Stimulated activated CD8-positive, alpha-beta memory T cell treated with anti-CD3 and anti-CD28 coated beads, Interleukin-7, amount 100 ng/mL, for 1 hour (primary cell): ENCODE measurements around the gene GSX2.
"Not testable (repeated sequence)": the region's sequence is repeated elsewhere in the genome, so short reads cannot be mapped to it uniquely, and the experiment has no call there.

Experiments used
- DNase-seq, 2 donors: peaks; one replicate each; pipeline ENCODE4 v3.0.0-alpha.2; 2020; ENCODE audit warnings: low read depth in 2 of 2

The GSX2 gene

GRCh38 chr4:54099748-54100574 is at the start of gene GSX2:
Gene GSX2, plus strand, starts transcription at chr4:54100163. Its CDS starts 182 bp downstream, at chr4:54100345.
- no peak for DNase-seq

DNA sequence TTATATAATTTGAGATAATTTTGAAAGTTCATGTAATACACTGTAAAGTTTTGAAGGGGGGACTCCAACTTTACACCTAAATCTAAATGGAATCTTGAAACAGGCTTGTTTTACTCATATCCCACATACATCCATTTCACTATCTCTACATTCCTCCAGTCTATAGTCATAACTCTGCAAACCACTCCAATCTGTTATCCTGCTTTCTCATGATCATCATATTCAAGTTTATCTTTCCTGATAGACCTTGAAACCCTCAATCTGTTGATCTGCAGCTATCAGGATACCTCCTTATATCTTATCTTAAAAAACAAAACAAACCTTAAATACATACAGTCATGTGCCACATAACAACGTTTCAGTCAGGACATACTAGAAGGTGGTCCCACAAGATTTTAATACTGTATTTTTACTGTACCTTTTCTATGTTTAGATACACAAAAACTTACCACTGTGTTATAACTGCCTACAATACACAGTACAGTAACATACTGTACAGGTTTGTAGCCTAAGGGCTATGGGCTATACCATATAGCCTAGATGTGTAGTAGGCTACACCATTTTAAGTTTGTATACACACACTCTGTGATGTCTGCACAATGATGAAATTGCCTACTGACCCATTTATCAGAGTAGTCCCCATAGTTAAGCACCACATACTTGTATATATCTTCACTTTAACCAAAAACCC is 49.6 kb upstream of the GSX2 start:
- no peak for DNase-seq

GRCh38 chr4:54053322-54053721 is 46.6 kb upstream of the GSX2 start:
- not testable (repeated sequence) for DNase-seq

- no peak for DNase-seq
Measured at GRCh38 chr4:54054501-54054900, 45.5 kb upstream of the GSX2 start.

DNA sequence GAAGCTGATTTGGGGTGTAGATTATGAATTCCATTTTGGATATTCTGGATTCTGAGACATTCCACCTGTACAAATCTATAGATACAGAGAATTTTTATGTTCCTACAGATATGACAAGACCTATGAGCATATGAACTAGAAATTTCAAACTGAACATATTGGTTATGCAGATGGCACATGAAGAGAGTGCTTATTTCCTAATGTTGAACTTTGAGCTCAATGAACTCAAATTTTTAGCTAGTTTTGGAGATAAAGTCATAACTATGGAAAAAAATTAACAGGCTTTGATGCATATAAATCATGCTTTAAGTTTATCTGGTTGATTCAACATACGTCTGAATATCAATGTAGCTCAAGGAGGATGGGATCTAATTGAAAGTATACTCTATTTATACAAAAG is 44.5 kb upstream of the GSX2 start:
- no peak for DNase-seq

DNA sequence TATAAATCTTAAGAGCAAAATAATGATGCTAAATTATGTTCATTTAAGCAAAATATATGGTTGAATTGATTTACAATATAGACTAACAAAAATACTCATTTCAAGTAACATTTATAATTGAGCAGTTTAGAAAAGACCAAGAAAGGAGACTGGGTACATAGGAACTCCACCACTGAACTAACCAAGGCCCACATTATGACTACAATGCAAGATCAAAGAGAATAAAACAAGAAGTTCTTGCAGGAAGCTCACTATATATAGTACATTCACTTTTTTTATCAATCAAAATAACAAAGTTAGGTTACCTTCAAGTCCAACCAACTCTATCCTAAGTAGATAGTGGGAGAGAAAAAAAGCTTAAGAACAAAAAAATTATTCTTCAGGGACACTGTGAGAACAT is 43.6 kb upstream of the GSX2 start:
- no peak for DNase-seq

DNA sequence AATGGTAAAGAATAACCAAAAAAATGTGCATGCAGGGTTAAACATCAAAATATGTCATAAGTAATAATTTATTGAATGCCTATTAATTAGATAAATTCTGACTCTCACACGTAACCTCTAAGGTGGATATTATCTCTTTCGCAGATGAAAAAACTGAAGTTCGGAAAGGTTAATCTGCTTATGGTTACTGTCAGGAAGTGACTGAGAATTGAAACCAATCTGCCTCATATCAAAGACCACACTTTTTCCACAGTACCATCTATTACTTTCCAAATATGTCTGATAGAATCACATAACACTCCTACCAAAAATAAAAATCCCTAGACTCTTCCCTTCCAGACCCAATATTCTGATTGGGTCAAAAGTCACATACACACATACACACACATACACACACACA is 41.8 kb upstream of the GSX2 start:
- DNase-seq = no peak

DNA sequence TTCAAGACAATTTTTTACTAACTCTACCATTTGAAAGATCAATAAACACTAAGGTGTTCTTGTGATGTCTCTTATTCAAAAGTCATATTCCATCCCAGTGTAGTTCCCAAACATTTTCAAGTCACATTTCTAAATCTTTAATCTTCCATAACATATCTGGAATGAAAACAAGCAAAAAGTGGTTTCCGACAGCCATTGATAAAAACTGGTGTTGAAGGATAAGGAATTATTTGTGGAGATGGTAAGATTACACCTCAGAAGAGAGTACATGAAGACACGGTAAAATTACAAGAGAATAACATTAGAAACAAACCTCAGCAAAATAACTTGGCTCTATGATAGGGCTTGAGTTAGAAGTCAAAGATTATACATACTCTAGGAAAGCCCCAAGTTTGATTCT is 39.8 kb upstream of the GSX2 start:
- DNase-seq = no peak

- DNase-seq = no peak
Measured at GRCh38 chr4:54061067-54061466, 38.9 kb upstream of the GSX2 start.

- no peak for DNase-seq
Measured at GRCh38 chr4:54061873-54062272, 38.1 kb upstream of the GSX2 start.

- DNase-seq = no peak
Measured at GRCh38 chr4:54062392-54062791, 37.6 kb upstream of the GSX2 start.

GRCh38 chr4:54063229-54063628 is 36.7 kb upstream of the GSX2 start:
- no peak for DNase-seq

- peak; percentile 4 to 9 for DNase-seq
Measured at GRCh38 chr4:54063737-54064316, 36.1 kb upstream of the GSX2 start.

DNA sequence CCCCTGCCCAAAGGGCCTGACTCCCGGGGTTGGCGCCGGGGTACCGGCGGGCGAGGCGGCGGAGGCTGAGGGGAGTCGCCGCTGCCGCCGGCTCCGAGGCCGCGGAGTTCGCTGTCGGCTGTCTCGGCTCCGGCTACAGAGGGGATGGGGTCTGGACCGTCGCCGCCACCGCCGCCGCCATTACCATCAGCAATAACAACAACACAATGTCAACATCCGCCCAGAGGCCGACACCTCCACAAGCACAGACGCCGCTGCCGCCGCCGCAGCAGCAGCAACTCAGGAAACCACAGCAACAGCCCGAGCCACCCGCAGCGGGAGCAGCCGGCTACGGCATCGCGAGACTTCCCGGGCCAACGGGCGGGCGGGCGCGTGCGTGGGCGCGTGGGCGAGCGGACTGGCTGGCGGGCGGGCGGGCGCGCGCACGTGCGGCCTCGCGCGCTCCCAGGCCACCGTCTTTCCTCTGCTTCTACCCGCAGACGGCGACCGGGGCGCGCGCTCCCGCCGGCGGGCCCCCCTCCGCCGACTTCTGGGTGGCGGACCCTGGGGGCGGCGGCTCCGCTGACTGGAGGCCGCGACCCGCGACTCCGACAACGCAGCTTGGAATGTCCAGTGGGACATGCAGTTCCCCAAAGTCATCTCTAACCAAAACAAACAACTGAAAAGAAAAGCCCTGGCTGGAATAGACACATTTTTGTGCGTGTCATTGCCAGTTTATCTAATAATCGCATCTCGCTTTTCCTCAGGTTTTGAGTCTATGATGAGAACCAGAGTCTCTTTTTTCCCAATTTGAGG is 35.4 kb upstream of the GSX2 start, which contains the start of gene CHIC2:
Gene CHIC2, minus strand, starts transcription at position 289 of the 795 bp plus-strand sequence. CDS start 305 bp downstream, outside the sequence.
- DNase-seq = peak; percentile 91 to 93

GRCh38 chr4:54065282-54066087 is 34.5 kb upstream of the GSX2 start:
- DNase-seq = no peak

DNA sequence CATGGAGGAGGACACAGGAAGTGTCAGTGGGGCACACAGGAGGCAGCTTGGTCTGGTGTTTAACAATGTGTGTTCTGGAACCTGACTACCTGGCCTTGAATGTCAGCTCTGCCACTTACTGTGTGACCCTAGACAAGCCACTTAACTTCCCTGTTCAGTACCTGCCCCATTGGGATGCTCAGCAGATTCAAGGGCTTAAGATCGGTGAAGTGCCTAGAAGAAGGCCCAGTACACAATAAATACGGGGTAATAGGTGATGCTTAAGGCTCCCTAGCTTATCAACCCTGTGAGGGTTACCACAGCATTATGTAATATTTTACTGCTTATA is 33.9 kb upstream of the GSX2 start:
- DNase-seq = no peak

- DNase-seq = no peak
Measured at GRCh38 chr4:54066718-54067129, 33.2 kb upstream of the GSX2 start.

GRCh38 chr4:54067166-54067565 is 32.8 kb upstream of the GSX2 start:
- DNase-seq = no peak

DNA sequence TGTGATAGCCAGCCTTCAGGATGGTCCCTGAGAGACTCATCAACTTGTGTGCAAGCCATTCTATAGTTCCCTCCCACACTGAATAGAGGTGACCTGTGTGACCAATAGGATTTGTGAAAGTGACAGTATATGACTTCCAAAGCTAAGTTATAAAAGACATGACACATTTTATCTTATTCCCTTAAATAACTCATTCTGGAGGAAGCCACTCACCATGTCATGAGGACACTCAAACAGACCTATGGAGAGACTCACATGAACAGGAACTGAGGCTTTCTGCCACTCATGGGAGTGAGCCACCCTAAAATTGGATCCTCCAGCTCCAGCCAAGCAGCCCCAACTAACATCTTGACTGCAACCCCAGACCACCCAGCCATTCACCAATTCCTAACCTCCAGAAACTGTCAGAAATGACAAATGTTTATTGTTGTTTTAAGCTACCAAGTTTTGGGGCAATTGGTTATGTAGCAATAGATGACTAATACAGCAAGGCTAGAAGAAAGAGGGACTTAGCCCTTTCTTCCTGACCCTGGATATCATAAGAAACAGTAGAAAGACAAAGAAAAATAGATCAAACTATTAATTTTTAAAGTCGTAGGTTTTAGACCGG is 26.6 kb upstream of the GSX2 start:
- DNase-seq = no peak

DNA sequence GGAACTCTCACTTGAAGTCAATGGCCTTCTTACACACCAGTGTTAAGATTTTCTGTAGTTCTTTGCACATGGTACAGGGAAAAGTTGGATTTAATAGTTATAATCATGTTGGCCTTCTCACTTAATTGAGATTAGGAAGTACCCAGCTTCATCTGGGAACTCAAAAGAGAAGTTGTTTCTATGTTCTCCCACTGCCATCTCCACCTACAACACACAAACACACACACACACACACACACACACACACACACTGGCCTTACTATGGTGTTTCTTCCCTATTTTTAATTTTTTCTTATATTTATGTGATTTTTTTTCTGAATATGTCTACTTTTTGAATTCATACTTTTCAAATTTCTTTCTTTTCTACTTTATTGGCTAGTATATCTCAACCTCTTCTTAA is 25.6 kb upstream of the GSX2 start:
- no peak for DNase-seq

DNA sequence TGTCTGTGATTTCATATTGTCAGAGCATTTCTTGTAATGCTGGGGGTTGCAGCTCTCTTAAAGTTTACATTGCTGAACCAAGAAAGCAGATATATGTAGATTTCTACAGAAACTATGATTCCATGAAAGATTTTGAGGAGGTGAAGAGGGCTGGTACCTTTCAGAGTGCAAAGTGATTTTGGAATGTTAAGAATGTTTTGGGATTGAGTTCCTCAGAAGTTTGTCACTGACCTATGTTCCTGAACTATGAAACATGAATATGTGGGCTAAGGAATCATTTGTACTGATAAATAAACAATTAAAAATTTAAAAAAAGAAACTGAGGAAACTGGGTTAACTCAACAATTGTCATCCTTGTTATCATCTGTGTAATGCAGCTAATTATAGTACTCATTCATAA is 23.3 kb upstream of the GSX2 start:
- no peak for DNase-seq
